ENCODE results near the gene LEAP2.

Gene LEAP2

GRCh38 chr5:132884548-132884947 lies 11.1 kb downstream of the LEAP2 start:
- DNase-seq: no peak

- no peak for DNase-seq
Measured at GRCh38 chr5:132886064-132886823, 12.8 kb downstream of the LEAP2 start.

- no peak for DNase-seq
Measured at GRCh38 chr5:132887283-132887682, 13.8 kb downstream of the LEAP2 start.

GRCh38 chr5:132889501-132889900 lies 16.0 kb downstream of the LEAP2 start:
- no peak for DNase-seq

GRCh38 chr5:132890817-132891216 lies 17.3 kb downstream of the LEAP2 start:
- DNase-seq: no peak

- no peak for DNase-seq
Measured at GRCh38 chr5:132895719-132896305, 22.3 kb downstream of the LEAP2 start.

GRCh38 chr5:132896685-132897084 lies 23.2 kb downstream of the LEAP2 start:
- DNase-seq: no peak

- DNase-seq: no peak
Measured at GRCh38 chr5:132898094-132898493, 24.6 kb downstream of the LEAP2 start.

GRCh38 chr5:132901036-132901435 lies 27.6 kb downstream of the LEAP2 start:
- DNase-seq: no peak

GRCh38 chr5:132901730-132902129 lies 28.3 kb downstream of the LEAP2 start:
- DNase-seq: no peak

- peak; percentile 38 for DNase-seq
Measured at GRCh38 chr5:132905938-132906337, 32.5 kb downstream of the LEAP2 start.

- no peak for DNase-seq
Measured at GRCh38 chr5:132907161-132907560, 33.7 kb downstream of the LEAP2 start.

- DNase-seq: no peak
Measured at GRCh38 chr5:132909702-132910101, 36.2 kb downstream of the LEAP2 start.

- DNase-seq: no peak
Measured at GRCh38 chr5:132915681-132916080, 42.2 kb downstream of the LEAP2 start.

GRCh38 chr5:132916086-132916485 lies 42.6 kb downstream of the LEAP2 start:
- DNase-seq: no peak
